ENCODE data around the gene GPX7.

Gene GPX7

GRCh38 chr1:52556641-52557360 lies 45.4 kb upstream of the GPX7 start:
- DNase-seq (ENCODE audit: low spot score): no peak
- TF ChIP-seq CTCF (IDR thresholded peaks at IDR 0.05; ENCODE audit: borderline replicate concordance, control extremely low read depth, extremely low read depth, insufficient read depth, missing control alignments): no peak
- in situ Hi-C loops (cut with MboI; ENCODE audit: low sequenced_read_pairs, unreplicated experiment): no loop called here

- in situ Hi-C loops (cut with MboI; ENCODE audit: low sequenced_read_pairs, unreplicated experiment): no loop called here
- DNase-seq (ENCODE audit: low spot score): no peak
- no peak for TF ChIP-seq CTCF (IDR thresholded peaks at IDR 0.05; ENCODE audit: borderline replicate concordance, control extremely low read depth, extremely low read depth, insufficient read depth, missing control alignments)
Observed at GRCh38 chr1:52558941-52559340, 43.2 kb upstream of the GPX7 start.

GRCh38 chr1:52559875-52560274 lies 42.3 kb upstream of the GPX7 start:
- in situ Hi-C loops (cut with MboI; ENCODE audit: low sequenced_read_pairs, unreplicated experiment): no loop called here
- TF ChIP-seq CTCF (IDR thresholded peaks at IDR 0.05; ENCODE audit: borderline replicate concordance, control extremely low read depth, extremely low read depth, insufficient read depth, missing control alignments): no peak
- DNase-seq (ENCODE audit: low spot score): no peak

- TF ChIP-seq CTCF (IDR thresholded peaks at IDR 0.05; ENCODE audit: borderline replicate concordance, control extremely low read depth, extremely low read depth, insufficient read depth, missing control alignments): no peak
- in situ Hi-C loops (cut with MboI; ENCODE audit: low sequenced_read_pairs, unreplicated experiment): no loop called here
- no peak for DNase-seq (ENCODE audit: low spot score)
Observed at GRCh38 chr1:52562766-52563165, 39.4 kb upstream of the GPX7 start.

- in situ Hi-C loops (cut with MboI; ENCODE audit: low sequenced_read_pairs, unreplicated experiment): no loop called here
- TF ChIP-seq CTCF (IDR thresholded peaks at IDR 0.05; ENCODE audit: borderline replicate concordance, control extremely low read depth, extremely low read depth, insufficient read depth, missing control alignments): no peak
- no peak for DNase-seq (ENCODE audit: low spot score)
Observed at GRCh38 chr1:52567943-52568342, 34.2 kb upstream of the GPX7 start.

GRCh38 chr1:52569449-52570210 lies 32.5 kb upstream of the GPX7 start:
- no peak for TF ChIP-seq CTCF (IDR thresholded peaks at IDR 0.05; ENCODE audit: borderline replicate concordance, control extremely low read depth, extremely low read depth, insufficient read depth, missing control alignments)
- no peak for DNase-seq (ENCODE audit: low spot score)
- in situ Hi-C loops (cut with MboI; ENCODE audit: low sequenced_read_pairs, unreplicated experiment): no loop called here
